ENCODE data around the gene NBAS.

NBAS gene

GRCh38 chr2:15557887-15558311 lies 3.2 kb downstream of the NBAS start:
- peak overlapping the region; percentile 20; the same call in 1 of the 2 replicates for H3K4me2 ChIP-seq (ENCODE audit: low read length)
- no peak overlapping the region for H3K27ac ChIP-seq (ENCODE audit: low read depth, low read length, poor library complexity, severe bottlenecking)
- no peak for TF ChIP-seq CTCF (IDR thresholded peaks at IDR 0.05; ENCODE audit: low read length)
- TF ChIP-seq EZH2 (IDR thresholded peaks at IDR 0.05; ENCODE audit: borderline replicate concordance, low read length), result no peak
- no peaks in the 10 kb centered on the region for H3K36me3 ChIP-seq (ENCODE audit: insufficient read depth, low read length)
- peaks cover 10% of the 10 kb centered on the region; the same call in 1 of the 2 replicates for H3K79me2 ChIP-seq (ENCODE audit: insufficient read depth, low read length)
- no peaks in the 10 kb centered on the region for H3K9me2 ChIP-seq (ENCODE audit: low read depth, low read length)
- H3K9me3 ChIP-seq (ENCODE audit: low read length), result no peaks in the 10 kb centered on the region
- H2AFZ ChIP-seq (ENCODE audit: low read length), result no peak overlapping the region
- no peak overlapping the region for H3K9ac ChIP-seq (ENCODE audit: low read length)
- no peaks in the 10 kb centered on the region for H3K27me3 ChIP-seq (ENCODE audit: insufficient read depth, low read length)
- H3K4me3 ChIP-seq (ENCODE audit: low read depth, low read length, poor library complexity, severe bottlenecking), result no peak overlapping the region
- peaks cover 28% of the 10 kb centered on the region for H3K4me1 ChIP-seq (ENCODE audit: insufficient read depth, low read length, severe bottlenecking)
- no peaks in the 10 kb centered on the region for H3F3A ChIP-seq (ENCODE audit: insufficient read depth, low read length)
- H4K20me1 ChIP-seq (ENCODE audit: insufficient read depth, low read length), result no peaks in the 10 kb centered on the region

- H3K4me1 ChIP-seq (ENCODE audit: insufficient read depth, low read length, severe bottlenecking), result peaks cover 19% of the 10 kb centered on the region
- peaks cover 6% of the 10 kb centered on the region; the same call in 1 of the 2 replicates for H3K36me3 ChIP-seq (ENCODE audit: insufficient read depth, low read length)
- H3K9ac ChIP-seq (ENCODE audit: low read length), result no peak overlapping the region
- H3K9me3 ChIP-seq (ENCODE audit: low read length), result no peaks in the 10 kb centered on the region
- H3K27ac ChIP-seq (ENCODE audit: low read depth, low read length, poor library complexity, severe bottlenecking), result no peak overlapping the region
- peaks cover 10% of the 10 kb centered on the region; the same call in 1 of the 2 replicates for H3K79me2 ChIP-seq (ENCODE audit: insufficient read depth, low read length)
- no peak overlapping the region for H3K4me2 ChIP-seq (ENCODE audit: low read length)
- H2AFZ ChIP-seq (ENCODE audit: low read length), result no peak overlapping the region
- H3K4me3 ChIP-seq (ENCODE audit: low read depth, low read length, poor library complexity, severe bottlenecking), result no peak overlapping the region
- H4K20me1 ChIP-seq (ENCODE audit: insufficient read depth, low read length), result no peaks in the 10 kb centered on the region
- TF ChIP-seq EZH2 (IDR thresholded peaks at IDR 0.05; ENCODE audit: borderline replicate concordance, low read length) (no peak), CTCF (IDR thresholded peaks at IDR 0.05; ENCODE audit: low read length) (no peak)
- H3K9me2 ChIP-seq (ENCODE audit: low read depth, low read length), result no peaks in the 10 kb centered on the region
- H3K27me3 ChIP-seq (ENCODE audit: insufficient read depth, low read length), result no peaks in the 10 kb centered on the region
- H3F3A ChIP-seq (ENCODE audit: insufficient read depth, low read length), result no peaks in the 10 kb centered on the region
Observed at GRCh38 chr2:15556311-15556930, 4.7 kb downstream of the NBAS start.

GRCh38 chr2:15555760-15556193 lies 5.4 kb downstream of the NBAS start:
- peaks cover 17% of the 10 kb centered on the region for H3K4me1 ChIP-seq (ENCODE audit: insufficient read depth, low read length, severe bottlenecking)
- H4K20me1 ChIP-seq (ENCODE audit: insufficient read depth, low read length), result no peaks in the 10 kb centered on the region
- TF ChIP-seq CTCF (IDR thresholded peaks at IDR 0.05; ENCODE audit: low read length) (no peak), EZH2 (IDR thresholded peaks at IDR 0.05; ENCODE audit: borderline replicate concordance, low read length) (no peak)
- no peak overlapping the region for H2AFZ ChIP-seq (ENCODE audit: low read length)
- H3K9ac ChIP-seq (ENCODE audit: low read length), result no peak overlapping the region
- H3K27me3 ChIP-seq (ENCODE audit: insufficient read depth, low read length), result no peaks in the 10 kb centered on the region
- H3K9me3 ChIP-seq (ENCODE audit: low read length), result no peaks in the 10 kb centered on the region
- no peak overlapping the region for H3K27ac ChIP-seq (ENCODE audit: low read depth, low read length, poor library complexity, severe bottlenecking)
- H3K36me3 ChIP-seq (ENCODE audit: insufficient read depth, low read length), result peaks cover 6% of the 10 kb centered on the region; the same call in 1 of the 2 replicates
- H3F3A ChIP-seq (ENCODE audit: insufficient read depth, low read length), result no peaks in the 10 kb centered on the region
- H3K9me2 ChIP-seq (ENCODE audit: low read depth, low read length), result no peaks in the 10 kb centered on the region
- no peak overlapping the region for H3K4me3 ChIP-seq (ENCODE audit: low read depth, low read length, poor library complexity, severe bottlenecking)
- H3K79me2 ChIP-seq (ENCODE audit: insufficient read depth, low read length), result peaks cover 10% of the 10 kb centered on the region; the same call in 1 of the 2 replicates
- no peak overlapping the region for H3K4me2 ChIP-seq (ENCODE audit: low read length)

Data from OCI-LY1 (cell line).